Right forelimb (tissue), 1 donor: Measurements from ENCODE around the gene ZBTB17.
"Not testable (repeated sequence)": the region's sequence is repeated elsewhere in the genome, so short reads cannot be mapped to it uniquely, and the experiment has no call there.

Source experiments
- DNase-seq: peaks from one replicate; pipeline ENCODE4 v3.0.0-alpha.2; 2018

Gene ZBTB17

DNA sequence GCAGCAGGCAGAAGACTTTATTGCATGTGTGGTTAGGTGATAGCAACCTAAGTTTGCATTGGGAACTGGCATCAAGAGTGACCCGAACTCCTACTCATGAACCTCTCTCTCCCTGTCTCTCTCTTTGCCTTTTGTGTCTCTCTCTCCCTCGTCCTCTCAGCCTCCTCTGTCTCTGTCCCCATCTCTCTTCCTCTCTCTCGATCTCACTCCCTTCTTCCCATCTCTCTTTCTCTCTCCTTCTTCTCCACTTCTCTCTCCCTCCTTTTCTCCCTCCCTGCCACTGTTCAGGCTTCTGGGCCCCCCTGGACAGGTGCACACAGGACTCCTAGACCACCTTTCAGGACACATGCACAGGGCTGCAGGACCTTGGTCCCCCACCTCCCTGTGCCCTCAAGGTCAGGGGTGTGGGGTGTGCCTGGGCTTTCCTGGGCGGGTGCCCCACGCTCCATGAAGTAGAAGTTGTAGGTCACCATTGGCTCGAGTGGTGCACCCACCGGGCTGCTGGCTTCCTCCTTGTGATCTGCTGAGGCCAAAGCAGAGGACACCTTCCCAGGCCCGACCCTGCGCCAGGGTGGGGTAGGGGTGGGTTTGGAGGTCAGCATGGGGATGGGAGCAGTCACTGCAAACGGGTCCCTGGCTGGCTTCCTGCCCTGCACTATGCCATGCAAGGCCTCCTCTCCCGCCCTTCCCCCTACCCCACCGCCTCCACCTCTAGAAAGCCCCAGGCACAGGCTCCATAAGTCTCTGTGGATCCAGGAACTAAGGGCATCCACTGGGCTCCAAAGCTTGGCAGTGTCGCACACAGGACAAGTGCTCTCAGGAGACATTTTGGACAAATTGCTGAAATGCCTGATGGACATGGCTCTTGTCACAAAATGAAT lies 13.2 kb upstream of the ZBTB17 start:
- no peak for DNase-seq

DNA sequence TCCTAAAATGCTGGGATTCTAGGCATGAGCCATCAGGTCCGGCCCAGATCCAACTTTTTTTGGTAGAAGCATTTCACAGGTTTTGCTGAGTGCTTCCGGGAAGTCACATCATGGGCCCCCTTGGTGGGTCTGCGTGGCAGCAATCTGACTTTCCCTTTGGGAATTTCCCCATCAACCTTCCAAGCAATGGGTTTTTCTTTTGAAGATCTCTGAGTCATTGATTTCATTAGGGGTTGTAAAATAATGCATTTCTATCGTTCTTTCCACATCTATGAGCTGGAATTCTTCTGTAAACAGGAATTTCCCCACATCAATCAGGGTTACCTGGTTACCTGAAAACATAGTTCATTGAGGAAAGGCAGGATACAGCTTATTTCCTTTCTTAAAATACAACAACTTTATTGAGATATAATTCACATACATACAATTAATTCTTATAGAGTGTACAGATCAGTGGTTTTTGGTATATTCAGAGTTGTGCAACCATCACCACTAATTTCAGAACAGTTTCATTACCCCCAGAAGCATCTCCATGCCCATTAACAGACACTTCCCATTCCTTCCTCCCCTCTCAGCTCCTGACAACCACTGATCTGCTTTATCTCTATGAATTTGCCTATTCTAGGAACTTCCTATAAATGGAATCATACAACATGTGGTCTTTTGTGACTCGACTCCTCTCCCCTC lies 9.9 kb upstream of the ZBTB17 start:
- DNase-seq, result no peak

DNA sequence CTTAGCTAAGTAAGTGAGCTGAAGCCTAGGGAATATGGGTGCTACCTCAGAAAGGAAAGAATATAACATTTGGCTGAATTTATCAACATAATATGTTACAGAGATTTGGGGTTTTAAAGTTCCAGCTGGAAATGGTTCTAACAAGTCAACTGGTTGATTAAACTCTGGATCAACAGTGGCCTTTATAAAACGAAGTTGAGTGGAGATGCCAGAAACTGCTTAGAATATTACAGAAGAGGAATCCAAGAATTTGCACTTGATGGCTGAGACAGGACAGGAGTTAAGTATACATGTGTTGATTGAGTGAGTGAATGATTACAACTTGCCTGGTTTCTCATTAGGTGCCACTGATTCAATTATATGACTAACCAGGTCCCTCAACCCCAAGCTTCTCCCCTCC lies 7.4 kb upstream of the ZBTB17 start:
- no peak for DNase-seq

DNA sequence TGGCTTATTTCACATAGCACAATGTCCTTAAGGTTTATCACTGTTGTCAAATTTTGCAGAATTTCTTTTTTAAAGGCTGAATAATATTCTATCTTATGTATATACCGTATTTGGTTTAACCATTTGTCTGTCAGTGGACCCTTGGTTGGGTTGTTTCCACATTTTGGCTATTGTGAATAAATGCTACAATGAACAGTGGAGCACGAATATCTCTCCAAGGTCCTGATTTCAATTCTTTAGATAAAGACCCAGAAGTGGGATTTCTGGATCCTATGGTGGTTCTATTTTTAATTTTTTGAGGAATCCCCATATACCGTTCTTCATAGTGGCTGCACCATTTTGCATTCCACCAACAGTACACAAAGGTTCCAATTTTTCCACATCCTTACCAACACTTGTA lies 5.8 kb upstream of the ZBTB17 start:
- DNase-seq, result no peak

DNA sequence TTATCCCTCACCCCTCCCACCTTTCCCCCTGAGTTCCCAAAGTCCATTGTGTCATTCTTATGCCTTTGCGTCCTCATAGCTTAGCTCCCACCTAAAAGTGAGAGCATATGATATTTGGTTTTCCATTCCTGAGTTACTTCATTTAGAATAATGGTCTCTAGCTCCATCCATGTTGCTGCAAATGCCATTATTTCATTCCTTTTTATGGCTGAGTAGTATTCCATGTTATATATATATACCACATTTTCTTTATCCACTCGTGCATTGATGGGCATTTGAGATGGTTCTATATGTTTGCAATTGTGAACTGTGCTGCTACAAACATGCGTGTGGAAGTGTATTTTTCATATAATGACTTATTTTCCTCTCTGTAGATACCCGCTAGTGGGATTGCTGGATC lies 2.0 kb upstream of the ZBTB17 start:
- not testable (repeated sequence) for DNase-seq

DNA sequence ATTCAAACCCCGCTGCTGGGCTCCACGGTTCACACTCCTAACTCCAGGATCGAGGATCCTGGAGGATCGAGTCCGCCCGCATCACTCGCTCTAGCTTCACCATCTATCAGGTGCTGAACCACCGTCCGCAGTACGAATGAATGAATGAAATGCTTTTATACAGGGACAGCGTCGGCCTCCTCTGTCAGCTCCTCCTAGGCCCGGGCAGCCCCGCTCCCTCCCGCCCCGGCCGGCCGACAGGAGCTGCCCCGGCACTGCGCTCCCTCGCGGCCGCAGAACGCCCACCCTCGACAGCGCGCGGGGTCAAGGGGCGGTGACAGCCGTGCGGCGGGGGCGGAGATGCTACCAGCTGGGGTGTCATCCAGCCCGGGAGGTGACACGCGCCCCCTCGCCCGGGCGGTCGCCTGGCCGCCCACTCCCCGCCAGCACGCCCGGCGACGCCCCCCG lies 520 bp downstream of the ZBTB17 start:
- DNase-seq, result no peak

DNA sequence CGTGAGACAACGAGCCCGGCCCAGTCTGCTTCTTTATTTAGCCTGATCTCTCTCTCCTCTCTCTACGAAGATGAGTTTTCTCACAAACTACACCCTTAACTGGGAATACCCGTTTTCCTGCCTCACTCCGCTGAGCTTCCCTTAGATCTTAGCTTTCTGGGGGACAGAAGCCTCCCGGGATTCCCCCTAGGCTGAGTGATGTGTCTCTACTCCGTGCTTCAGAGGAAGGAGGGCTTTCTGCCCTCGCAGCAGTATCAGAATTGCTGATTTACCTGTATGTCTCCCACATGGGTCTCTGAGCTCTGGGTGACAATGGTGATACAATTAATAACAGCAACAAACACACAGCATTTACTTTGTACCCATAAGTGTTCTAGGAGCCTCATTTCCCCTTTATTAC lies 1.0 kb downstream of the ZBTB17 start:
- DNase-seq, result no peak

DNA sequence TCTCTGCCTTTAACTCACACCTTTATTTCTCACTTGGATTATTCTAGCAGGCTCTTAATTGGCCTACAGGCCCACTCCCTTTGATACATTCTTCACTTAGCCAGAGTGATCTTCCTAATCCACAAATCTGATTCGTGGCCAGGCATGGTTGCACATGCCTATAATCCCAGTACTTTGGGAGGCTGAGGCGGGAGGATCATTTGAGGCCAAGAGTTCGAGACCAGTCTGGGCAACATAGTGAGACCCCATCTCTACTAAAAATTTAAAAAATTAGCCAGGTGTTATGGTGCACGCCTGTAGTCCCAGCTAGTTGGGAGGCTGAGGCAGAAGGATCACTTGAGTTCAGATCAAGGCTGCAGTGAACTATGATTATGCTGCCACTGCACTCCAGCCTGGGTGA lies 2.1 kb downstream of the ZBTB17 start:
- no peak for DNase-seq

DNA sequence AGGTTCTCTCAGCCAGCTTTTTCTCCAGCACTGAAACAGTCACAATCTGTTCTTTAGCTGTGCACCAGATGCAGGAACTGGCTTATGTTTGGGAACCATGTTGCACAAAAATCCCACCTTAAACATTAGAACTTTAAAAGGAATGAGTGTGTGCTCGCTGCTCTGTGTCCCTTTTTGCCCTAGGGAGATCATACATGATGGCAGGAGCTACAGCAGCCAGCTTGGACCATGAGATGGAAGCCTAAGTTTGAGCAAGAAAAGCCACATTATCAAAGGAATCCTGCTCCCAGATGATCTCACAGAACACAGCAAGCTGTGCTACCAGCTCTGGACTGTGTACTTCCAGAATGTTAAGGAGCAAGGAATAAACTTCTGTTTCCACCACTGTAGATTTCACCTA lies 3.5 kb downstream of the ZBTB17 start:
- DNase-seq, result no peak

DNA sequence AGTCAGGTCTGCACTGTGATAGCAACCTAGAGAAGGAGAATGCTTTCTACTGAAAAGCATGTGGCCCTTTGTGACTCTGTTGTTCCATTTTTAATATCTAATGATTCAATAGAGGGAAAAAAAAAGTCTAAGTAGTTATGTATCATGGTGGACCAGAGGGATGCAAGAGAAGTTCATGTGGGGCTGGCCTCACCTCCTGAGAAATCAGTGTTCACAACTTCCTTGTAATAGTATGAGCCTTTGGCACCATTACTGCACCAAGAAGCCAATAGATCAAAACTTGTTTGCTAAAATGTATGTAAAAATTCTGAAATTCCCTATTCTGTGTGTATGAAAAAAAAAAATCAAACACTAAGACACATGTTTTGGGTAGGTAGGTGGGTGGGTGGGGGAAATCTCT lies 5.0 kb downstream of the ZBTB17 start:
- DNase-seq, result no peak

DNA sequence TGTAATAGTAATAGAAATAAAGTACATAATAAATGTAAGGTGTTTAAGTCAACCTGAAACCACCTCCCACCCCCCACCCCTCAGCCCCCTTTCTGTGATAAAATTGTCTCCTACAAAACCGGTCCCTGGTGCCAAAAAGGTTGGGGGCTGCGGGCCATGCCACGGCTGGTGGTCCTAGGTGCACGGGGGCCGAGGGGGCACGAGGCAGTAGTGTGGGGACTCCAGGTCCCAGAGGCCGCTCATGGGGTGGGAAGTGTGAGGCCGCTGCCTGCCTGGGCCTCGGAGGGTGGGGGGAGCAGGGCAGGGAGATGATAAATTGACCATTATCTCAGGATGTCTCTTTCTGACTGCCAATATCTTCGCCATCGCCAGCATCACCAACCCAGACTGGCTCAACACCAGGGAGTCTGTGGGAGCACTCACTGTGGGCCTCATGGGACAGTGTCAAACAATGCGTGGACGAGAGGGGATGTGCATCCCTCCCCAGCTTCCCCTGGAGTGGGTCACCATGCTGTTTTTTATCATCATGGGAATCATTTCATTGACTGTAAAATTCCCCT lies 6.5 kb downstream of the ZBTB17 start:
- DNase-seq, result no peak

DNA sequence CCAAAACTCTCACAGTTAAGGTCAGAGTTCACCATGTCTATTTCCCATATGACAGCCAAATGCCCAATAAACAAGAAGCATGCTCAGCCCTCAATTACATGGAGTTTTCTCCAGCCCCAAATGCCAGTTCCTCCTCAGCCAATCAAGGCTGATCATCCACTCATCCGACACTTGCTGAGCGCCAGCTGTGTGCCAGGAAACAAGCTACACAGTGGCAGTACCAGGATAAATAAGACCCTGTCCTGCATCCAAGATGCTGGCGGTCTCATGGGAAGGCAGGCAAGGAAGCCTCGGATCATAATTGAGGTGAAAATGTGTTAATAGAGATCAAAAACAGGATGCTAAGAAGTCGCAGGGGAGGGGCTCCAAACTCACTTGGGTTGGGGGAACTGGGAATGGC lies 7.7 kb downstream of the ZBTB17 start:
- no peak for DNase-seq

DNA sequence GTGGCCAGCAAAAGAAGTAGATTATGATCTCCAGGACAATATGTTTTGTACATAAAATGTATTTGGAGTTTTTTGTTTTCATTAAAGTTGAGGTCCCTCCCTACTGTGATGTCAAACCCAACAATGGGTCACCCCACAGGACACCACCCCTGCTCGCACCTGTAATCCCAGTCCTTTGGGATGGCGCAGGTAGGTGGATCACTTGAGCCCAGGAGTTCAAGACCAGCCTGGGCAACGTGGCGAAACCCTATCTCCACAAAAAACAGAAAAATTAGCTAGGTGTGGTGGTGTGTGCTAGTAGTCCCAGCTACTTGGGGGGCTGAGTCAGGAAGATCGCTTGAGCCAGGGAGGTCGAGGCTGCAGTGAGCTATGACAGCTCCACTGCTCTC lies 9.0 kb downstream of the ZBTB17 start:
- no peak for DNase-seq

DNA sequence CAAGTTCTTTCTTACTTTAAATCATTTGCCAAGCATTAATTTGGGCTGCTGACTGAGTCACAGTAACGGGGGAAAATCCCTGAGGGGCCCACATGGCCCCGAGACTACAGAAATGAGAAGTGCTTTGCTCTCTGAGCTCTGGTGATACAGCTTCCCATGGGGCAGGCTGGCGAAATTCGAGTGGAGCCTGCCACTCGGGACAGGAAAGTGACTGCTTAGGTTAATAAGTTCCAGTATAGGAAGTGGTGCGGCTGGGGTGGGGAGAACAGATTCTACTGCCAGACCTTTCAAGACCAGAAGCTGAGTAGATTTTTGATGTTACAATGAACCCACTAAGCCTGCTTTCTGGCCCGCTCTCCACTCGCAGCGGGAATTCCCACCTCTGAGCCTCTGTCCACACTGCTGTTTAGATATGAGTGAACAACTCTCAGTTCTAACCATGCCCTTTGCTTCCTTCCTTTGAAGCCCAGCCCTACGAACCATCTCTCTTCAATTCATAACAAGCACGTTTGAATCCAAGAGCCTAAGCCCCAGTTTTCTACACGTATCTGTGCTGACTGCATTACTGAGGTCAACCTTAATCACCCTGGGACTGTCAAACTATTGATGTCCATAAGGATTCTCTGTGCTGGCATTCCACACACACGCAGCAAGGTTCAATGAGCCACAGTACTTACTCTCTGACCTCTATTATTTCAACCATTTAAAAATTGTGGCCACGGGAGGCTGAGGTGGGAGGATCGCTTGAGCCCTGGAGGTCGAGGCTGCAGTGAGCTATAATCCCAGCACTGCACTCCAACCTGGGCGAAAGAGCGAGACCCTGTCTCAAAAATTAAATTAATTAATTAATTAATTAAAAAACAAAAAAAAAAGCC lies 9.6 kb downstream of the ZBTB17 start:
- no peak for DNase-seq

DNA sequence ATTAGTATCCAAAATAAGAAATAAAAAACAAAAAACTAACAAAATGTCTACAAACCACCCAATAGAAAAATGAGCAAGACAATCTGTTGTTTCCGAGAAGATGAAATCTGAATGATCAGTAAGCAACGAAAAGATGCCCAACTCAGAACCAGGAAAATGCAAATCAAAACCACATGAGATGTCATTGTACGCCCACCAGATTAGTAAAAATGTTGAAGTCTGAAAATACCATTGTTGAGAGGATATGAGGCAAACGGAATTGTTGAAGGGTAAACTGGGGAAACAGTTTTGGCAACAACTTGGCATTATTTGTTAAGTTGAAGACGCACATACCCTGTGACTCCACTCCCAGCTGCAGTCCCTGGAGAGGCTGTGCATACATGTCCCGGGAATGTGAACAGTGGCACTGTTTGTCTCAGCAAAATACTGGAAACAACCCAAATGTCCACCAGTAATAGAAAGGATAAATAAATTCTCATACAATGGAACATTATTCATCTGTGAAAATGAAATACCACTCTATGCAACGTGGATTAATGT lies 10.6 kb downstream of the ZBTB17 start:
- no peak for DNase-seq

DNA sequence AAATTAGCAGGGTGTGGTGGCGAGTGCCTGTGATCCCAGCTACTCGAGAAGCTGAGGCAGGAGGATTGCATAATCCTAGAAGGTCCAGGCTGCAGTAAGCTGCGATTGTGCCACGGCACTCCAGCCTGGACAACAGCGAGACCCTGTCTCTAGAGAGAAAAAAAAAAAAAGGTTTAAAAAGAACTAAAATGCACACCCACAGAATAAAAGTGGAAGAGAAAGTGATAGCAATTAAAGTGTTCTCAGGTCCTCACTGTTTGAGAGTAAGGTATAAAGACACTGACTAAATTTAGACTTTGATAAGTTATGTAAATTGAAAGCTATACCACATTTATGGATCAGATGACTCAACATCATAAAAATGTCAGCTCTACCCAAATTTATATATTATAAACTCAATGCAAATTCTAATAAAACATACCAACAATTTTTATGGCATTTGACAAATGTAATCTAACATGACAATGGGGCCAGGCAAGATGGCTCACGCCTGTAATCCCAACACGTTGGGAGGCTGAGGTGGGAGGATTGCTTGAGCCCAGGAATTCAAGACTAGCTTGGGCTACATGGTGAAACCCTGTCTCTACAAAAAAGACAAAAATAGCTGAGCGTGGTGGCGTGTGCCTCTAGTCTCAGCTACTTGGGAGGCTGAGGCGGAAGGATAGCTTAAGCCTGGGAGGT lies 11.8 kb downstream of the ZBTB17 start:
- no peak for DNase-seq

DNA sequence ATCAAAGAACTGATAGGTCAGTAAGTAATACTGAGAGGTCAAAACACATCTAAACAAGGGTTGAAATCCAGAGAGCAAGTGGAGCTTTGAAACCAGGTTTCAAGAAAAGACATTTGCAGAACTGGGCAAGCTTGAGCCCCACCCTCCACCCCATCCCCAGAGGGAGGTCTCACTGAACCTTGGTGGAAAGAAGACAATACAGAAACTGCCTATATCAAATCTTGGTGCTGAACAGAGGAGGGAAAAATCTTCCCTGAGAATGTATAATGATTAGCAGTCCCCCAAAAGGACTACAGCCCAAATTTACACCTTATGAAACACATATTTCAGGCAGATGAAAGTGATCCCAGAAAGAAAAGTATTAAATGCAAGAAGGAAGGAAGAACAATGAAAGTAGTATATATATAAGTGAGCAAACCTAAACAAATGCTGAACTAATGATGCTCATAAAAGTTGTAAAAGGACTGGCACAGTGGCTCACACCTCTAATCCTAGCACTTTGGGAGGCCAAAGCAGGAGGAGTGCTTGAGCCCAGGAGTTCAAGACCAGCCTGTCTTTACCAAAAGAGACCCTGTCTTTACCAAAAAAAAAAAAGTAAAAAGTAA lies 12.4 kb downstream of the ZBTB17 start:
- no peak for DNase-seq

DNA sequence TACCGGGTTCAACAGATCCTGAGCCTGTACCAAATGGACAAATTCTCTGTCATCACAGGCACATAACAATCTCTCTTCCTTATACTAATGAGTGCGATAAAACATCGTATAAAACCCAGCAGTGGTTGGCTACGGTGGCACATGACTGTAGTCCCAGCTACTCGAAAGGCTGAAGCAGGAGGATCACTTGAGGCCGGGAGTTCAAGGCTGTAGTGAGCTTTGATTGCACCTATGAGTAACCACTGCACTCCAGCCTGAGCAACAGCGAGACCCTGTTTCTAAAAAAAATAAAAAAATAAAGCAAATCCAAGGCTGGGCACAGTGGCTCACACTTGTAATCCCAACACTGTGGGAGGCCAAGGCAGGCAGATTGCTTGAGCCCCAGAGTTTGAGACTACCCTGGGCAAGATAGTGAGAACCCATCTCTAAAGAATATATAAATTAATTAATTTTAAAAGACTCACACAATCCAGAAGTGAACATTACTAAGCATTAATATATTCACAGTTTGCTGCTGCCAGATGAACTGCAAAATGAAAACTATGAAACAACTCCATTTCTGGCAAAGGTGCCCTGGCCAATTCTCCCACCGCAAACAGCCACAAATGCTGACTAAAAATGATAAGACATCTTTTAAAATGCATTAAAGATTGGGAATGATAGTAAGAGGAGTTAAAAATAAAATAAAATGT lies 13.1 kb downstream of the ZBTB17 start:
- DNase-seq, result no peak

DNA sequence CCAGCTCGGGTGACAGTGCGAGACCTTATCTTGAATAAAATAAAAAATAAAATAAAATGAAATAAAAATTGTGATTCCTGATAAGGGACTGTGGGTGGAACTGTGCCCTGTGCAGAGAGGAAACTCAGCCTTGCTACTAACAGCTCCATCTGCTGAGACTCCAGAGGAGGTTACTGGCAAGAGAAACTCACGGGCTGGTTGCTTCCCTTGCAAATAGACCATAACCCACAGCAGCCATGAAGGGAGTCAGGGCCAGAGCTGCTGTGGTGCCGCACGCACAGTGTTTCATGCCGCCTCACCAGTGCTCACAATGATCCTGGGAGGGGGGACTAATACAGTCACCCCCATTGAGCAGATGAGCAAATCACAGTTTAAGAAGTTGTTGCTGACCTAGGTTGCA lies 13.7 kb downstream of the ZBTB17 start:
- no peak for DNase-seq

DNA sequence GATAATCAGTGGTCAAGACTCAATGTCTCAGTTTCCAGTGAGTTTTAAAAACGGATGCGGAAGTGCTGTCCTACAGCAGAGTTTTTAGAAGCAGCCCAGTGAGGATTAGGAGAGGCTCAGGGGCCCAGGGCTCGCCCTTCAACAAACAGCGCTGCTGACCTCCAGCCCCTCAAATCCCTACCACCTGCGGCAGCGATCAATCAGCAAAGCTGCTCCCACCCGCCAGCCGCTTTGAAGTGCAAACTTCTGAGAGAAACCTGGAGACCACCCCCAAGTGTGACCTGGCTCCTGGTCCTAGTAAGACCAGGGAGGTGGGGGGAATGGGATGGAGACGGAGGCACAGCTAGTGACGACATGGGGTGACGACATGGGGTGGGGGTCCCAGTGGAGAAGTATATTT lies 14.4 kb downstream of the ZBTB17 start:
- no peak for DNase-seq

DNA sequence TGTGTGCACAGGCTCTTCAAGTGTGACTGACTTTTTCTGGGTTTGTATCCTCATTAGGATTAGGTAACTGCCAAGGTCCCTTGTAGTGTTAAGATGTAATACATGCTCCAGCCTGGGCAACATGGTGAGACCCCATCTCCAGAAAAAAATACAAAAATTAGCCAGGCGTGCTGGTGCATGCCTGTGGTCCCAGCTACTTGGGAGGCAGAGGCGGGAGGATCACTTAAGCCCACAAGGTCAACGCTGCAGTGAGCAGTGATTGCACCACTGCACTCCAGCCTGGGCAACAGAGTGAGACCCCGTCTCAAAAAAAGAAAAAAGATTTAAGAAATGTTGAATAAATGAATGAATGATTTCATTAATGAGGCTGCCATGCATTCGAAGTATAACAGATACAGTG lies 15.1 kb downstream of the ZBTB17 start:
- DNase-seq, result no peak
